Activated CD4-positive, alpha-beta T cell treated with anti-CD3 and anti-CD28 coated beads, Interleukin-2, amount 50 U/mL, for 24 hours (primary cell): ENCODE measurements around the gene ARHGAP44.

Experiments
- DNase-seq, 2 donors: peaks; one replicate each; pipeline ENCODE4 v3.0.0-alpha.2; 2020; ENCODE audit warnings: low read depth in 1 of 2, low spot score in 1 of 2

ARHGAP44 gene

DNA sequence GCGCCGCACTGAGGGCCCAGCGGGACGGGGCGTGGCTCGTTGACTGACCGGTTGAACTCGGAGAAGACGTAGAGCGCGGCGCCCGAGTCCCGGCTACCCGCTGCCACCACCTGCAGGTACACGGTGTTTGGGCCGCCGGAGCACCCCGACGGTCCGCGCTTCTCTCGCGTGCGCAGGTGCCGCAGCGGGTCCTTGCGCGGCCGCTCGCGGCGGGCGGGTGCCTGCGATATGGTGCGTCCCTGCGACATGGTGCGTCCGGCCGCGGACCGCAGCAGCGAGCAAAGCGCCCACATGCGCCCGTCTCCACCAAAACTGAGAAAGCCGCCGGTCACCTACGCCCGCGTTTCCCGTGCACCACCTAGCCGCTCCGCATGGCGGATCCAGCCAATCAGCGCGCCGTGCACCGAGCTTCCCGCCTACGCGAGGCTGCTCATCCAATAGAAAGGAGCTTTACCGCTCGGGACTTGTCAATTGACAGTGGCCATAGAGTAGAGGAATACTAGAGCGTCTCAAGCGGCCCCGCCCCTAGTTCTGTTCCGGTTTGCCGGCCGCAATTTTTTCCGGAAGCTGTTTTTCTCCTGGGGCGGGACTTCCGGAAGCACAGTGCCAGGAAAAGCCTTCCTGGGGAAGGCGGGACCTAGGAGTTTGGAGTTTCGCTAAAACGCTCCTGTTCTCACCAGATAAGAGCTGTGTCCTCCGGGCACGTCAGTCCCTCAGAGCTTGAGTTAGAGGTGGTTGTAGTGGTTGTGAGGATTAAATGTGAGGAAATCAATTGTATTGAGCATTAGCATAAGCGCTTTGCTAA is 228.6 kb downstream of the ARHGAP44 start, which contains the start of gene ELAC2:
Gene ELAC2, minus strand, starts transcription at position 373 of the 805 bp plus-strand sequence. Its CDS starts 80 bp downstream, at position 293.
- peak; percentile 89 to 97 for DNase-seq

GRCh38 chr17:13024016-13024415 is 234.7 kb downstream of the ARHGAP44 start:
- DNase-seq: no peak

DNA sequence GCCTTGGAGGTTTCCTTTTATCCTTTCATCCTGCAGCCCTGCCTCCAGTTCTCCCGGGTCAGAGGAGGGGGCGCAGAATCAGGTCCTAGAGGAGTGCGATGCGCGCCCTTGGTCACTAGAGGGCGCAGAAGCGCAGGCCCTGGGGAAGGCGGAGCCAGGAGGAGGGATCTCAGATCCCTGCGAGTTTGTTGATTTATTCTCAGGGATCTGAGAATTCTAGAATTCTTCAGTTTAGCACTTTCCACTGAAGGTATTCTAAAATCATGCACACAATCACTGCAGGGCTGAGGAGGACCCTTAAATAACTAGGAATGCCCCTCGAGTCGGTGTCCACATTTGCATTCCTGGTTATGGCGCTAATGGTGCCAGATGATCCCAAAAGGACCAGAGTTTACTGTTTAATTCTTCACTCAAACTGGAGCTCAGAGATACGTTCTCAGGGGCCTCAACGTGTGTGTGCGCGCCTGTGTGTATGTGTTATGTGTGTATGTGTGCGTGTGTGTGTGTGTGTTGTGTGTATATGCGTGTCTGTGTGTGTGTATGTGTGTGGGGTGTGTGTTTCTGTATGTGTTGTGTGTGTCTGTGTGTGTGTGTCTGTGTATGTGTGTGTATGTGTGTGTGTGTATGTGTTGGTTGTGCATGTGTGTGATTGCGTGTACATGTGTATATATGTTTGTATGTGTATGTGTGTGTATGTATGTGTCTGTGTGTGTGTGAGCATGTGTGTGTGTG is 235.4 kb downstream of the ARHGAP44 start:
- DNase-seq: peak; percentile 42 to 47

GRCh38 chr17:13025258-13025627 is 235.9 kb downstream of the ARHGAP44 start:
- DNase-seq: no peak

- DNase-seq: no peak
These were observed 236.4 kb downstream of the ARHGAP44 start for GRCh38 chr17:13025687-13026086.

DNA sequence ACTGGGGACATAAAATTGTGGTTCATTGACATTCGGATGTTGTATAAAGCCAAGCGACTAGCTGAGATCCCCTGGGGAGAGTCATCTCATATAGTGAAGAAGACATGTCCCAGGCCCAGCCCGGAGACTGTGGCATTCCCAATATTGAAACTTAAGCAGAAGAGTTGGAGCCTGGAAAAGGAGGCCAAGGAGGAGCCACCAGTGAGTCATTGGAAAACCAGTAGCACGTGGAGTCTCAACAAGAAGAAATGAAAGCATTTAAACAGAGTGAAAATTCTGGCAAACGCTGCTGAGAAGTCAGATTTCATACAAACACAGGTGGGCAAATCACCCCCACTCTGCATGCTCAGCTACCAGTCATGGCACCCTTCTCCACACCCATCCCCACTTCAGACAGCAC is 237.9 kb downstream of the ARHGAP44 start:
- DNase-seq: no peak

- DNase-seq: no peak
These were observed 240.0 kb downstream of the ARHGAP44 start for GRCh38 chr17:13029340-13029739.

GRCh38 chr17:13030056-13030455 is 240.8 kb downstream of the ARHGAP44 start:
- DNase-seq: no peak

- peak; percentile 6 to 57 for DNase-seq
These were observed 241.4 kb downstream of the ARHGAP44 start for GRCh38 chr17:13030459-13031300.

GRCh38 chr17:13031718-13032350 is 242.5 kb downstream of the ARHGAP44 start:
- peak in 1 of 2 donors; percentile 33 for DNase-seq

- no peak for DNase-seq
These were observed 246.1 kb downstream of the ARHGAP44 start for GRCh38 chr17:13035420-13035819.

DNA sequence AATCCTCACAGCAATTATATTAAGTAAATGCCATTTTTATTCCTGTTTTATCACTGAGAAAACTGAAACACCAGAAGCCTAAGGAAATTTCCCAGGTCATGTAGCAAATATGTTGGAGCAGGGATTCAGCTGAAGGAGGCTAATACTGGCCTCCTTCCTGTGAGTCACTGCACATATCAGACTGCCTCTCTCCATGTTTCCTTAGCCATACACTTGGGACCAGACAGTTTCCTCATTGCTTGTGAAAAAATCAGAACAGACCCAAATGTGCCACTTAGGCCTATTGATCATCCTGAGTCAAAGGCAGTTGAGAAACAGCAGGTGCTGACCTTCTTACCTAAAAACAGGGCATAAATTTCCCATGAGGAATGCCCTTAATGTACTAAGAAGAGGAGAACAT is 247.5 kb downstream of the ARHGAP44 start:
- DNase-seq: no peak

GRCh38 chr17:13038931-13039665 is 249.8 kb downstream of the ARHGAP44 start:
- DNase-seq: no peak
